HG03520 (cell line): ENCODE data around the gene SSB.
A peak's percentile ranks its signal among the peaks of the same experiment; 100 is the strongest.
"Not testable (repeated sequence)": the region's sequence is repeated elsewhere in the genome, so short reads cannot be mapped to it uniquely, and the experiment has no call there.

Experiments used
- ATAC-seq: cut with Tn5 transposase; IDR thresholded peaks from one replicate; pipeline ENCODE4 v1.9.1; 2021; ENCODE audit warnings: mild to moderate bottlenecking, moderate library complexity; ENCODE audit not compliant: unreplicated experiment

SSB gene

DNA sequence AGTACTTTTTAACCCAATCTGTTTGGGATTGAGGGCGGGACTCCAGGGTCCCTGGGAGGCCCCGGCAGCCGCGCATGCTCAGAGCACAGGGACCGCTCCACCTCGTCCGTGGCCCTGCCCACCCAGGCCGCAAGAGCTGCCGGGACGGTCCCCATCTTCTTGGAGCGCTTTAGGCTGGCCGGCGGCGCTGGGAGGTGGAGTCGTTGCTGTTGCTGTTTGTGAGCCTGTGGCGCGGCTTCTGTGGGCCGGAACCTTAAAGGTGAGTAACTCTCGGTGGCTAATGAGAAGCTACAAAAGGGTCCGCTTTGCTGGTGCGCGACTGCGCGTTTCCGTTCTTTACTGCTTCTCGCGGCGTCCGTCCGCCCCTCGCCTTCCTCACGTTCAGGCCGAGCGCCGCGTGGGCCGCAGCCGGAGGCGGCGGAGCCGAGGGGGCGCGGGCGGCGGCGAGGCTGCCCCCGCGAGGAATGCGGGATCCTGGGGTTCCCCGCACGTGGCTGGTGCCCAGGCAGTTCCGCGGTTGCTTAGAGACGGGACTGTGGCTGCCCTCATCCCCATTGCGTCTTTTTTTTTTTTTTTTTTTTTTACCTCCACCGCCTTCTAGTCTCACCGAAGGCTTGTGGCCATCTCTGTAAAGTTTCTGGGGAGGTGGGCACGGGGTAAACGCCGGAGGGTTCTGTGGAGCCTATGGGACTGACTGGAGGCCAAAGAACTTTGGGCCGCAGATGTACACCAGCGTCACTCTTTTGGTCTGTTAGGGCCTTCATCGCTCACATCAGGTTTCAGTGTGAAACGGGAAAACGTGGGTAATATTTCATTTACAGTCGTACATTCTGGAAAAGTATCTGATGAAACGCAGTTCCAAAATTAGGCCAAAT lies at the start of gene SSB:
Gene SSB, plus strand, starts transcription at position 154 of the 875 bp plus-strand sequence. CDS start 2,090 bp downstream, outside the sequence.
- peak; percentile 94 for ATAC-seq

DNA sequence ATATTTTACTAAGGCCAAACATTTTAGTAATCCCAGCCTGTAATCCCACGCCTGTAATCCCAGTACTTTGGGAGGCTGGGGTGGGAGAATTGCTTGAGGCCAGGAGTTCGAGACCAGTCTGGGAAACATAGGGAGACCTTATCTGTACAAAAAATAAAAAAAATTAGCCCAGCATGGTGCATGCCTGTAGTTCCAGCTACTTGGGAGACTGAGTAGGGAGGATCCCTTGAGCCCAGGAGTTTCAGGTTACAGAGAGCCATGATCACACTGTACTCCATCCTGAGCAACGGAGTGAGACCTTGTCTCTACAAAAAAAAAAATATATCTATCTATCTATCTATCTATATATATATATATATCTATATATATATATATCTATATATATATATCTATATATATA lies 45.9 kb upstream of the SSB start:
- no peak for ATAC-seq

DNA sequence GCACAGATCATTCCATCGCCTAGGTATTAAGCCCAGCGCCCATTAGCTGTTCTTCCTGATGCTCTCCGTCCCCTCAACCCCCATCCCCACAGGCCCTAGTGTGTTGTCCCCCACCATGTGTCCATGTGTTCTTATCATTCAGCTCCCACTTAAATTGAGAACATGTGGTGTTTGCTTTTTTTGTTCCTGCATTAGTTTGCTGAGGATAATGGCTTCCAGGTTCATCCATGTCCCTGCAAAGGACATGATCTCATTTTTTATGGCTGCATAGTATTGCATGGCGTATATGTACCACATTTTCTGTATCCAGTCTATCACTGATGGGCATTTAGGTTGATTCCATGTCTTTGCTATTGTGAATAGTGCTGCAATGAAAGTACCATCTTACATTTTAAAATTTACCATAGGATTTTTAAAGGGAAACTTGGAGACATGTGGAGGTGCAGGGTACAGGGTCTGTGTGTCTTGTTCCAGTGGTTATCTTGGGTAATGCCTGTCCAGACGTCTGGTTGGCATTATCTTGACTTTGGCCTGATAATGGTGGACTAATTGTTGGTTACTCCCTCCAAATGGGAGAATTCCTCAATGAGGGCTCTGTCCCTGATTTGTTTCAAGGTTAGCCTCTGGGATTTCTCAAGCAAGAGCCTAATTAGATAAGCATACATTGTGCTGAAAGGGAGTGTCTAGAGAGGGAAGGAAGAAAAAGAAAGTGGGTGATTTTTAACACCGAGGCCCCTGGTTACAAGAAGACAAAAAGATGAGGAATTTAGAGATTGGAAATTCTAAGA lies 43.4 kb upstream of the SSB start:
- no peak for ATAC-seq

DNA sequence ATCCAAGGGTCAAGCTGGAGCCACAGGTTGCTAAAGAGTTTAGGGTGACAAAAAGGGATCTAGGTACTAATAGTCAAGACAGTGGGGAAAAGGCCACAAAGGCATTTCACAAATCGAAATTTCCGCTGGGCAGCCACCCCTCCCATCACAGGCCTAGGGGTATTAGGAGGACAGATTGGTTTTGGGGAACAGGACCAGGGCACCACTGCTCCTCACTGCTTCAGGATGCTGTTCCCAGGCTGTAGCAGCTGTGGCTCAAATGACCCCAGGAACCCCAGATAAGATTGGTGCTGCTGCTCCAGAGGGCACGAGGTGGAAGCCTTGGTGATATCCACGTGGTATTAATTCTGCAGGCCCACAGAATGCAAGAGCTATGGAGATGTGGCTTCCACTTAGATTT lies 42.3 kb upstream of the SSB start:
- ATAC-seq = no peak

DNA sequence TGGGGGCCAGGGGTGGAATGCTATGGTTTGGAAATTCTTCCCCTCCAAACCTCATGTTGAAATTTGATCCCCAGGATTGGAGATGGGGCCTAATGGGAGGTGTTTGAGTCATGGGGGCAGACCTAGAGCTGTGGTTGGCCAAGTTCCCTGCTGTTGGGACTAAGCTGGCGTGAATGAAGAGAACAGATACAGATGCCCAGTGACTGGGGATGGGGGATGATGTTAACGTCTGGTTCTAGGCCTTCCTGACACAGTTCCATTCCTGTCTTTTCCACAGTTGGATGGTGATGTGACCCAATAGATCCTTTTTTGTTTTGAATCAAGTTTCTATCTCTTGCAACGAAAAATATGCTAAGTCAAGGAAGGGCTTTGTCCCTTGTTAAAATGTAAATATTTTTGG lies 41.3 kb upstream of the SSB start:
- no peak for ATAC-seq

DNA sequence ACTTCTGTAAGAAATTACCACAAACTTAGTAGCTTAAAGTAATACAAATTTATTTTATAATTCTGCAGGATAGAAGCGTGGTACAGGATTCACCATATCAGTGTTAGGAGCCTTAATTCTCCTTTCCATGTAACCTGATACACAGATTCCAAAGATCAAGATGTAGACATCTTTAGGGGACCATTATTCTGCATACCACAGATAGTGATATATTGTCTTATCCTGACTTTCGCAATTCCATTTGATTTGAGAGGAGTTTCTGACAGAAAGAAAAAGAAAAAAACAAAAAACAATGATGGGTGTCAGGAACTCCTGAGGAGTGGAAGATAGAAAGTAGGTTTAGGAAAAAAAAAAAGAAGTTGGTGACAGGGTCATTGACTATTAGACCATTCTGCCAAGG lies 40.9 kb upstream of the SSB start:
- no peak for ATAC-seq

DNA sequence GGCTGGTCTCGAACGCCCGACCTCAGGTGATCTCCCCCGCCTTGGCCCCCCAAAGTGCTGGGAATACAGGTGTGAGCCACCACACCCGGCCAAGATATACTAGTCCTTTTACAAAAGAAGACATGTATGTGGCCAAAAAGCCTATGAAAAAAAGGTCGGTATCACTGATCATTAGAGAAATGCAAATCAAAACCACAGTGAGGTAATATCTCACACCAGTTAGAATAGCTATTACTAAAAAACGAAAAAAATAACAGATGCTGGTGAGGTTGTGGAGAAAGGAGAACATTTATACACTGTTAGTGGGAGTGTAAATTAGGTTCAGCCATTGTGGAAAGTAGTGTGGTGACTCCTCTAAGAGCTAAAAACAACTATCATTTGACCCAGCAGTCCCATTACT lies 38.7 kb upstream of the SSB start:
- no peak for ATAC-seq

DNA sequence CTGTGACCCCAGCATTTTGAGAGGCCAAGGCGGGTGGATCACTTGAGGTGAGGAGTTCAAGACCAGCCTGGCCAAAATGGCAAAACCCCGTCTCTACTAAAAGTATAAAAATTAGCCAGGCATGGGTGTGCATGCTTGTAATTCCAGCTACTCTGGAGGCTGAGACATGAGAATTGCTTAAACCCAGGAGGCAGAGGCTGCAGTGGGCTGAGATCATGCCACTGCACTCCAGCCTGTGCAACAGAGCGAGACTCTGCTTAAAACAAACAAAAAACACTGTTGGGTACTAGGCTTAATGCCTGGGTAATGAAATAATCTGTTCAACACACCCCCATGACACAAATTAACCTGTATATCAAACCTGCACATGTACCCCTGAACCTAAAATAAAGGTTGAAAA lies 37.9 kb upstream of the SSB start:
- not testable (repeated sequence) for ATAC-seq

DNA sequence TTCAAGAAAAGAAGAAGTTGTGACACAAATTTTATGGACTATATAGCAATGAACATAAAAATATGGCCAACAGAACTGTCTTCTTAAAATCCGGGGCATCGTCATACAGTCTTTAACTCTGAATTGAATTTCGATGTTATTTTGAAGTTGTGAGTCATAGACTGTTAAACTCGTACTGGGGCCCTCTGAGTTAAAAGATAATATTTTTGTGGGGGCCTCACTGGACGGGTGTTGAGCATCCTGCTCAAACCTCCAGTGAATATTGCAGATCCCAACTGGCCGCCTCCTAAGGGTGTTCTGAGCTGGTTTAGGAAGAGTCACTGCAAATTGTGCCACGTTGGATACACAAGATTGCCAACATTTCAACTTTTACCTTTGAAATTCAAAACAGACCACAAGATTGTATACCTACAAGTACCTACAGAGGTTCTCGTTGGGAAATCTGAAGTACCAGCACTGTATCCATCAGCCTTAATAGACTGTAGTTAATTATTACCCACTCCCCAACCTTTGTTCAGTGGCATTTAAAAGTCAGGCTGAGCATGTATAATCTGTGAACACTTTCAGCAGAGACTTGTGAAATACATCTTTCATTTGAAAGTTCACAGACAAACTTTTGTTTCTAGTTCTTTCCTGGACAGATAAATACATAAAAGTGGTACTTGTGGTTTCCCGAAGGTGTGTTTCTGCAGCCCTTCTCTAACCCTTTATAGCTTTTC lies 37.3 kb upstream of the SSB start:
- ATAC-seq = no peak

DNA sequence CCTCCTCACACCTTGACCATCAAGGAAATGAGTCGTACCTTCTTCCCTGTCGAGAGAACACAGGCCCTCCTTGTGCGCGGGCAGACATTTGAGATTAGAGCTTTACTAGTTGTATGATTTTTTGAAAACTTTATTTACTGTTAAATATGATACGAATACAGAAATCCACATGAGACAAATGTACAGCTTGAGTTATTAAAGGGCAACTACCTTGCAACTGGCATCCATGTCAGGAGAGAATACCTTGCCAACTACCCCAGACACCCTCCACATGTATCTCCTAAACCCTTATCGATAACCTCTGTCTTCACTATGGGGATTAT lies 36.7 kb upstream of the SSB start:
- ATAC-seq = no peak

DNA sequence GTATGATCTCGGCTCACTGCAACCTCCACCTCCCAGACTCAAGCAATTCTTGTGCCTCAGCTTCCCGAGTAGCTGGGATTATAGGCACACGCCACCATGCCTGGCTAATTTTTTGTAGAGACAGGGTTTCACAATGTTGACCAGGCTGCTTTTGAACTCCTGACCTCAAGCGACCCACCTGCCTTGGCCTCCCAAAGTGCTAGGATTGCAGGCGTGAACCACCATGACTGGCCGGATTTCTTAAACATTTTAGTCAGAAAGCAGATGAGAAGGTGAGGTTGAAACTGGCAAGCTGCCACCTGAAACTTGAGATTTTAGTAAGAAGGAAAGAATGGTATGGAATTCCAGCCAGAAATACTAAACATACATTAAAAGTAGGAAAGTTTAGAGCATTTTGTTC lies 33.1 kb upstream of the SSB start:
- no peak for ATAC-seq

DNA sequence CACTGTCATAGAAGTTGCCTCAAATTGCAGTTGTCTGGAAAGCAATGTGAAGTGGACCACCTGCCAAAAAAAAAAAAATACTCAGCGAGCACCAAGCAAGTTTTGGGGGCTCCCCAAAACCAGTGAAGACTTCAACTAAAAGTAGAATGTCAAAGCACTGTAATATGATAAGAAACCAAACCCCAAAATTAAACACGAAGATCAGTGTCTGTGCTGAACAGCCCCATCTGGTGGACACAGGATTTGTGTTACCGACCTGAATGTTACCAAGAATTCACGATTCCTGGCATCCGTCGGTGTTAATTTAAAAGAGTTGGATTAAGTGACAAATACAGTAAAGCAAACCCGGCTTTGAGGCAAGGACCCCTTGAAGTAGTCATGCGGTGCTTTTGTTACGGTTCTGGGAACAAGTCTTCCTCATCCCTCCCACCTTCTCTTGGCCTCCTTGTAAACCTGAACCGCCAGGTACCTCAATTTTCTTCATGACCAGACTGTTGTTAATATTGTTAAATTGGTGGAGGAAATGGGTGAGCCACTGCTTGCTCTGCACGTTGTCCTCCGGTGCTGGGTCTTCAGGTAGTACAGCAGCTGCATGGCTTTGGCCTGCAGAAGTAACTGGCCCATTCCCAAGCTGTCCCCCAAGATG lies 31.3 kb upstream of the SSB start:
- ATAC-seq = no peak

DNA sequence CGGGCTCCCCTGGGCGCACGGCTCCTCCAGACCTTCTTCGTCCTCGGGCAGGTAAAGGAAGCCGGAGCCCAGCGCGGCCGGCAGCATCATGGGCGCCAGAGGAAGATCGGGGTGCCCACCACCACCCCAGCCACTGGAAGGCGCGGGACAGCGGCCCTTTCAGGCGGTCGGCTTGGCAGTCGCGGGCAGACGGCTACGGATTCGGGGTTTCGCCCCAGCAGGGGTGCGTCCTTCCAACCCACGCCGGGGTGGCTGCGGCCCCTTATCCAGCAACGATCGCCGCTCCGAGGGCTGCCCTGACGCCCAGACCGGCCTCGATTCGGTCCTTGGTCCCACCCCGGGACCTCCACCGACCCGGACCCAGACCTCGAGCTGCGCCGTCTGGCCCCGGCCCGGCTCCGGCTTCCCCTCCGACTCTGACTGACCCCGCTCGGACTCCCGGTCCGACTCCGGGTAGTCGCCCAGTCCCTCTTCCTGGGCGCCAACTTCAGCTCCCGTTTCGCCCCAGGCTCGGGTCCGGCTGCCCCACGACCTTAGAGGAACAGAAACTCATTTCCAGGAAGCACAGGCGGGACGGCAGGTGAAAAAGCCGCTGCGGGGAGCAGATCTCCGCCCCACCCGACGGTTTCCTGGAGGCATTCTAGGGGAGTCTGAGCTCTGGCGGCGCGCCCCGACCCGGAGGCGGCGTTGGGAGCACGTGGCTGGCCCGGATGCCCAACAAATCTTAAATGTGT lies 30.2 kb upstream of the SSB start:
- ATAC-seq = no peak

DNA sequence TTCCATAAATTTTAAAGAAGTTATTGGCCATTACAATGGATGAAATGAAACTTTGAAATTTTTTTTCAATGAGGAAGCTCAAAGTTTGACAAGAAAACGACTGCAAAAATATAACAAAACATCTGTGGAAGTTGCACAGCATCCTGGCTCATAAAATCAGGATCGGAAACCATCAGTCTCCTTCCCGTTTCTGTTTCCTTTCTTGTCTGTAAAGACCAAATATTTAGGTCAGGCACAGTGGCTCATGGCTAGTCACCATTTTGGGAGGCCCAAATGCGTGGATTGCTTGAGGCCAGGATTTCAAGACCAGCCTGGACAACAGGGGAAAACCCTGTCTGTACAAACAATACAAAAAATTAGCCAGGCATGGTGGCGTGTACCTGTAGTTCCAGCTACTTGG lies 27.6 kb upstream of the SSB start:
- ATAC-seq = no peak

DNA sequence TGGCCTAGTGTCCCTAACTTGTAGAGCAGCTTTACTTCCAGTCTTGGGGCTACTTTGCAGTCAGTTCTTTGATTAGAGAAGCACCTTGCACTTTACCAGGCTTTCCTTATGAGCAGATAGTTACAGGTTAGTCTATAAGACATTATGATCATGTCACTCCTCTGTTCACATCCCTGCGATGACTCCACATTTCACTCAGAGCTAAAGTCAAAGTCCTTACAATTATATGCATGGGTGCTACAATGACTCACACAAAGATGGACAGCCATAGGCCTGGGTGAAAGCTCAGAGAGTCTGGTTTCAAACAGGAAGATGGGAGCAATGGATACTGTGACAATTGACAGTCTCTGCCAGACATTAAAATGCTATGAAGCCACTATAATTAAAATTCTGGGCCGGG lies 27.1 kb upstream of the SSB start:
- no peak for ATAC-seq

DNA sequence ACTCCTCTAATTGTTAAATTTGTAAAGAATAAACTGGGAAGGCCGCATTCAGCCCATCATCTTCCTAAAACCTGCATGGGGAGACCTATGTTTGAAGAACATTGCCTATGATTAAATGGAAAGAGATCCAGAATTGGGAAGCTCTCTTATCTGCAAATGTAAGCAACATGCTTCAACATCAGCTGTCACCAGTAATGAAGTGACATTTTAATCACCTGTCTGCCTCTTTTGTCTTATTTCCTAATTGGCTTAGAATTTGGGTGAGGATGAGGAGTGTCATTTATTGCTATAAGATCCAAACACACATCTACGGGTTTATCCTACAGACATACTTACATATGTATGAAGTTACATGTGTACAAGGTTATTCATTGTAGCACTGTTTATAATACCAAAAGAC lies 26.0 kb upstream of the SSB start:
- no peak for ATAC-seq

DNA sequence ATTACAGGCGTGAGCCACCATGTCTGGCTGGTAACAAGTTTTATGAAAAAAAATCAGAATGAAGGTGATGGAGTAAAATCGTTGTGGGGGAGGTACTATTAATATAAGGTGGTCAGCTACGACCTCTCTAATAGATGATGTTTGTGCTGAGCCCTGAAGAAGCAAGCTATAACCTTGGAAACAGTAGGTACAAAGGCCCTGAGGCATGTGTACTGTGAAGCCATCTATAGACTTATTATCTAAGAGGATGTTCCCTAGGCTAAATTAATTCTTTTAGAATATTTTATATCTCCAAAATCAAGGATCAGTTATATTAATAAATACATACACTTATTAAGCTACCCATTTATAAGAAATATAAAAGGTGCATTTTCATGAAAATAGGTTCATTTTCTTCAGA lies 23.3 kb upstream of the SSB start:
- no peak for ATAC-seq

DNA sequence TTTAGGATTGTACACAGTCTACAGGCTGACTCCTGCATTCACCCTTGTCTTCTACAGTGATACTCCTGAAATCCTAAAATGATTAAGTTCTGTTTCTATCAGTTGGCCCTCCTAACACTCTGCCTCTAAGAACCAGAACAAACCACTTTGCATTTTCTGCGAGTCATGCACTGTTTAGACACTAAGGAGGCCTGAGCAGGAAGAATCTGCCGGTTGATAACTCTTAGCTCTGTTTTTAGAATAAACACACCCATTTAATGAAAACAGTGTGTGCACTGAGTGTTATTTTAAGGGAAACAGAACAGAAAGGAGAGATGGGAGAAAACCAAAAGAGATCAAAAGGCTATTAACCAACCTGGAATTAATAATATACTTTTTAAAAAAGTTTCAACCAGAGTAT lies 22.9 kb upstream of the SSB start:
- ATAC-seq = no peak

DNA sequence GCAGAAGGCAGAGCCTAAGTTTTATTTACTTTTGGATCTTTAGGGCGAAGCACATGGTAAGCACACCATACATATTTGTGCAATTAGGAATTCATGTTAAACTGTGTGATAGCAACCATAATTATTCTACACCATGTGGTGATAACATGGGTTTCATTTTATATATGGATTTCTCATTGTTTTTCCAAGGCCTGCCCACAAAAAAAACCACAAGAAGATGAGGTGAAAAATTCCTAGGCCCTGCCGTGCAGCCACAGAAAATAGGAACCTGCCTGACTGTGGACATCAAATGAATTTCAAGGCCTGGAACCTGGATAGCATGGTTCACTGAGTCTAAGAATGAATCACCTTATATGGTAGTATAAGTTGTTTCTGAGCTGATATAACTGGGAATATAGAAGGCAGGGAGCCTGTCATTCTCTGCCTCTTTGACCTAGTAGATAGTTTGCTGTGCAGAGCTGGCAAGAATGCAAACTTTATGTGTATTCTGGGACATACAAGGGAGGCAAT lies 22.4 kb upstream of the SSB start:
- no peak for ATAC-seq

DNA sequence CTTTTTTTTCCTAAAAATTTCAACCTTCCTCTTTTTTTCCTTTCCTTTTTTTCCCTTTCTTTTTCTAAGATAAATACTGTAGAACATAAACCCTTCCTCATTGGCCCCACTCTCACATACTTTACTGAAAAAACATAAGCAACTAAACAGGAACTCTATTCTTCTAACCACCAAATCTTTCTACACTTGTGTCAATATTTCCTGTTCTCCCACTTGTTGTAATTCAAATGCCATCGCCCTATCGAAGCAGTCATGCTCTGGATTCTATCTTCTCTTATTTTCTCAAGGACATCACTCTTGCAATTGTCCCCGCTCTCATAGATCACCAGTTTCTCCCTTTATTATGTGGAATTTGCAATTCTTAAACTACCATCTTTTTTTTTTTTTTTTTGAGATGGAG lies 20.2 kb upstream of the SSB start:
- ATAC-seq = no peak
